ENCODE results near the gene MORF4L1.

DNA sequence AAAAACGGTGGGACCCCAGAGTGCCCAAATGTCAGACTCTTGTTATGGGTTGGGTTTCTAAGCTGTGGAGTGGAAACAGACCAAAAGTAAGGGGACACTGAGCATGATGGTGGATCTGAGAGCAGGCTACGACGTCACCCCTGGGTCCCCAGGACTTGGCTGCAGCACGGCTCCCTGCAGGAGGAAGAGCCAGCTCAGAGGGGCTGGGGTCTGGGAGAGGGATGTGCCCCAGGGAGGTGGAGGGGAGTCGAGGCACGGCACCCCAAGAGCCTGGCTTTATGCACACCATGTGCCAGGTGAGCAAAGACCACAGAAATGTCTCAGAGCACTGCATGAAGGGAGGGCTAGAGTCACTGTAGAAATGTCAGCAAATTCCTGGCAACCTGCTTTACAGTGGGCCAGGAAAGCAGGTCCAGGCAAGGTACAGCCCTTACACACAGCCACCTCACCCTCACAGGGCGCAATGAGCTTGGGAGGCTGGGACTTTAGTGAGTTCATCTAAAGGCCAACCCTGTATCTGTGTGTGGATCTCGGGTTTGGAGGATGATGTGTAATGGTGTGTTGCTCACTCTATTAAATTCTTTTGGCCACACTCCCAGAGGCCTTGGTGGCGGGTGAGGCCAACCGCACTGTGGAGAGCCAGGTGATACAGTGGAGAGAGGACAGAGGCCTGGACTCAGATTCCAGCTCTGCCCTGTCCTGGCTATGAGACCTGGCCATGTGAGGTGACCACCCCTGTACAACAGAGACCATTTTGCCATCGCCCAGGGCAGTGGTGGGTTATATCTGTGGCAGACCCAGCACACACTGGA lies 58.1 kb downstream of the MORF4L1 start:
- no peak for TF ChIP-seq POLR2A (IDR thresholded peaks at IDR 0.05; ENCODE audit: low read length)
- no peak for TF ChIP-seq GATA1 (IDR thresholded peaks at IDR 0.05; ENCODE audit: low read depth, low read length)
